Measurements from ENCODE around the gene VAV2. TPM values are rescaled to one million over a fixed set of nuclear protein-coding genes. Genes with fewer than 3 reads are reported as not detected.

The VAV2 gene
- polyA plus RNA-seq, 1 of the 3 experiments (the other 2 are of a cell fraction), result 14.9 TPM

DNA sequence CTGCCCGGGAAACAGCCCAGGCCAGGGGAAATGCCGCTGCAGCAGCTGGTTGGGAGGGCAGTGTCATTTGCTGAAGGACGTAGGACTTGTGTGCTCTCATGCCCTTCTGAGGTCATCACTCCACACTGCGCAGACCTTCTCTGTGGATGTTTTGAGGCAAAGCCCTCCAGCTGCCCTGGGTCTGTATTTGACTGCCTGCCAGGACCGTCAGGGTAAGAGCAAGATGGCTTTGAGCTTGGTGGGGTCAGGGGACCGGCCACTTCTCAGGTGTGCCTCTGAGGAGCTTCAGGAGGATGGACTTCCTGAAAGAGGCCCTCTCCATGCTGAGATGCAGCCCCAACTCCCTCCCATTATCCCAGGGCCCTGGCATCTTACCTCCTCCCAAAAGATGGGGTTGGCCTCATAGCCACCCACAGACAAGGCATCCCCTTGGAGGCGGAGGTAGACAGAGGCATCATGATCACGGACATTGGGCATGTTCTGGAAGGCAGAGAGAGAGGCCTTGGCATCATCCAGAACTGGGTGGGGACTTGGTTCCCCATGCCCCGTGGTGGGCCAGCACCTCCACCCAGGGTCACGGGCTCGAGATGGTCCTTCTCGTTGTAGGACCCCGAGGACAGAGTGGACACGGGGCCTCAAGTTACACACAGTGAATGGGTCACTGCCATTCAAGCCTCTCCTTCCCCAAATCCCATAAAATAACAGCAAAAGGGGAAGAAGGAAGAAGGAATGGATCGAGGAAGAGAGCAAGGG lies 273.4 kb downstream of the VAV2 start:
- ChIA-PET CTCF (interaction anchor here (1.0 kb wide), 1 partner anchor 9 kb away, joined by 5 read pairs; no protein-coding TSS in a partner anchor), POLR2A (no interaction called here)
- Histone ChIP-seq H3K9ac (no peak overlapping the region), H3K4me2 (no peak overlapping the region), H3K9me3 (no peaks in the 10 kb centered on the region), H3K27me3 (ENCODE audit: insufficient read depth) (no peaks in the 10 kb centered on the region), H3K9me2 (no peaks in the 10 kb centered on the region), H3K4me1 (ENCODE audit: control insufficient read depth in 1 of 2, insufficient read depth in 2 of 2, low read depth in 1 of 2, low read length in 1 of 2) (peaks cover 17 to 19% of the 10 kb centered on the region in 2 experiments; a peak in 3 of 4 replicates), H3K27ac (ENCODE audit: low read depth in 2 of 2, low read length in 1 of 2) (no peak overlapping the region), H3F3A (replicated peaks; ENCODE audit: insufficient read depth) (peaks cover 18% of the 10 kb centered on the region), H2AFZ (ENCODE audit: low read depth) (no peak overlapping the region), H3K79me2 (ENCODE audit: insufficient read depth) (no peaks in the 10 kb centered on the region), H3K4me3 (ENCODE audit: low read depth in 2 of 2, low read length in 1 of 2) (no peak overlapping the region), H4K20me1 (ENCODE audit: insufficient read depth) (no peaks in the 10 kb centered on the region), H3K36me3 (replicated peaks in 1 of 2; ENCODE audit: control insufficient read depth in 1 of 2, insufficient read depth in 2 of 2, low read length in 1 of 2) (peaks cover 0 to under 1% of the 10 kb centered on the region in 2 experiments)
- WGBS (ENCODE audit: low lambda C conversion rate), result 71% methylated on average over 10 of the region's 15 CpGs
- no peak for TF ChIP-seq EZH2phosphoT487 (IDR thresholded peaks at IDR 0.05; ENCODE audit: borderline replicate concordance, low read depth)
- TF ChIP-seq EP300 (IDR thresholded peaks at IDR 0.05; ENCODE audit: borderline replicate concordance in 1 of 2, low read depth in 1 of 2, low read length in 1 of 2), result no peak
- TF ChIP-seq MXI1 (IDR thresholded peaks at IDR 0.05; ENCODE audit: low read depth, low read length), result no peak
- no peak for TF ChIP-seq GATA2 (CRISPR knock-in tag; IDR thresholded peaks at IDR 0.05)
- TF ChIP-seq RCOR1 (IDR thresholded peaks at IDR 0.05; ENCODE audit: low read length), result no peak
- TF ChIP-seq USF1 (IDR thresholded peaks at IDR 0.05; ENCODE audit: borderline replicate concordance, low read depth), result no peak
- TF ChIP-seq NRF1 (IDR thresholded peaks at IDR 0.05; ENCODE audit: low read depth, low read length), result no peak
- no peak for TF ChIP-seq TAF1 (IDR thresholded peaks at IDR 0.05; ENCODE audit: borderline replicate concordance, low read depth, low read length)
- TF ChIP-seq RFX5 (IDR thresholded peaks at IDR 0.05; ENCODE audit: low read length), result no peak
- no peak for TF ChIP-seq YY1 (IDR thresholded peaks at IDR 0.05; ENCODE audit: low read depth)
- TF ChIP-seq RAD21 (IDR thresholded peaks at IDR 0.05; ENCODE audit: low read length), result no peak
- TF ChIP-seq, protein P1, sequence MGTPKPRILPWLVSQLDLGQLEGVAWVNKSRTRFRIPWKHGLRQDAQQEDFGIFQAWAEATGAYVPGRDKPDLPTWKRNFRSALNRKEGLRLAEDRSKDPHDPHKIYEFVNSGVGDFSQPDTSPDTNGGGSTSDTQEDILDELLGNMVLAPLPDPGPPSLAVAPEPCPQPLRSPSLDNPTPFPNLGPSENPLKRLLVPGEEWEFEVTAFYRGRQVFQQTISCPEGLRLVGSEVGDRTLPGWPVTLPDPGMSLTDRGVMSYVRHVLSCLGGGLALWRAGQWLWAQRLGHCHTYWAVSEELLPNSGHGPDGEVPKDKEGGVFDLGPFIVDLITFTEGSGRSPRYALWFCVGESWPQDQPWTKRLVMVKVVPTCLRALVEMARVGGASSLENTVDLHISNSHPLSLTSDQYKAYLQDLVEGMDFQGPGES (IDR thresholded peaks at IDR 0.05; ENCODE audit: low read depth, low read length), result no peak
- TF ChIP-seq, protein P2, sequence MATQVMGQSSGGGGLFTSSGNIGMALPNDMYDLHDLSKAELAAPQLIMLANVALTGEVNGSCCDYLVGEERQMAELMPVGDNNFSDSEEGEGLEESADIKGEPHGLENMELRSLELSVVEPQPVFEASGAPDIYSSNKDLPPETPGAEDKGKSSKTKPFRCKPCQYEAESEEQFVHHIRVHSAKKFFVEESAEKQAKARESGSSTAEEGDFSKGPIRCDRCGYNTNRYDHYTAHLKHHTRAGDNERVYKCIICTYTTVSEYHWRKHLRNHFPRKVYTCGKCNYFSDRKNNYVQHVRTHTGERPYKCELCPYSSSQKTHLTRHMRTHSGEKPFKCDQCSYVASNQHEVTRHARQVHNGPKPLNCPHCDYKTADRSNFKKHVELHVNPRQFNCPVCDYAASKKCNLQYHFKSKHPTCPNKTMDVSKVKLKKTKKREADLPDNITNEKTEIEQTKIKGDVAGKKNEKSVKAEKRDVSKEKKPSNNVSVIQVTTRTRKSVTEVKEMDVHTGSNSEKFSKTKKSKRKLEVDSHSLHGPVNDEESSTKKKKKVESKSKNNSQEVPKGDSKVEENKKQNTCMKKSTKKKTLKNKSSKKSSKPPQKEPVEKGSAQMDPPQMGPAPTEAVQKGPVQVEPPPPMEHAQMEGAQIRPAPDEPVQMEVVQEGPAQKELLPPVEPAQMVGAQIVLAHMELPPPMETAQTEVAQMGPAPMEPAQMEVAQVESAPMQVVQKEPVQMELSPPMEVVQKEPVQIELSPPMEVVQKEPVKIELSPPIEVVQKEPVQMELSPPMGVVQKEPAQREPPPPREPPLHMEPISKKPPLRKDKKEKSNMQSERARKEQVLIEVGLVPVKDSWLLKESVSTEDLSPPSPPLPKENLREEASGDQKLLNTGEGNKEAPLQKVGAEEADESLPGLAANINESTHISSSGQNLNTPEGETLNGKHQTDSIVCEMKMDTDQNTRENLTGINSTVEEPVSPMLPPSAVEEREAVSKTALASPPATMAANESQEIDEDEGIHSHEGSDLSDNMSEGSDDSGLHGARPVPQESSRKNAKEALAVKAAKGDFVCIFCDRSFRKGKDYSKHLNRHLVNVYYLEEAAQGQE (IDR thresholded peaks at IDR 0.05; ENCODE audit: low read depth, low read length), result no peak
- no peak for TF ChIP-seq NFIC (IDR thresholded peaks at IDR 0.05; ENCODE audit: borderline replicate concordance)
- no peak for TF ChIP-seq RXRA (IDR thresholded peaks at IDR 0.05; ENCODE audit: borderline replicate concordance, low read depth)
- no peak for TF ChIP-seq TCF12 (IDR thresholded peaks at IDR 0.05)
- TF ChIP-seq FOXM1 (IDR thresholded peaks at IDR 0.05; ENCODE audit: low read depth), result no peak
- TF ChIP-seq, protein P3, sequence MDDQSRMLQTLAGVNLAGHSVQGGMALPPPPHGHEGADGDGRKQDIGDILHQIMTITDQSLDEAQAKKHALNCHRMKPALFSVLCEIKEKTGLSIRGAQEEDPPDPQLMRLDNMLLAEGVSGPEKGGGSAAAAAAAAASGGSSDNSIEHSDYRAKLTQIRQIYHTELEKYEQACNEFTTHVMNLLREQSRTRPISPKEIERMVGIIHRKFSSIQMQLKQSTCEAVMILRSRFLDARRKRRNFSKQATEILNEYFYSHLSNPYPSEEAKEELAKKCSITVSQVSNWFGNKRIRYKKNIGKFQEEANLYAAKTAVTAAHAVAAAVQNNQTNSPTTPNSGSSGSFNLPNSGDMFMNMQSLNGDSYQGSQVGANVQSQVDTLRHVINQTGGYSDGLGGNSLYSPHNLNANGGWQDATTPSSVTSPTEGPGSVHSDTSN (IDR thresholded peaks at IDR 0.05), result no peak
- no peak for DNase-seq

Data from SK-N-SH (cell line).